SK-N-MC (cell line): ENCODE data around the gene ZNF74.
"Not testable (repeated sequence)": the region's sequence is repeated elsewhere in the genome, so short reads cannot be mapped to it uniquely, and the experiment has no call there.

ENCODE experiments used
- DNase-seq: peaks from one replicate; pipeline ENCODE4 v3.0.0-alpha.2; 2011; ENCODE audit warnings: low read depth, low spot score
- H3K27ac ChIP-seq: fragments of 200-600 bp; sonication (generic); 2 replicates; pipeline ENCODE4 v1.5.1; 2016; ENCODE audit warnings: mixed run types
- H3K36me3 ChIP-seq: fragments of 200-600 bp; sonication (generic); 2 replicates; pipeline ENCODE4 v1.6.1; 2017; ENCODE audit warnings: antibody characterized with exemption, low read length, mixed read lengths; ENCODE audit not compliant: insufficient read depth
- H3K4me3 ChIP-seq: fragments of 200-600 bp; sonication (generic); 2 replicates; pipeline ENCODE4 v1.5.1; 2016
- H3K9ac ChIP-seq: fragments of 200-600 bp; sonication (generic); 2 replicates; pipeline ENCODE4 v1.8.0; 2017; ENCODE audit warnings: mixed run types, mixed read lengths; ENCODE audit not compliant: insufficient read length
- H3K9me3 ChIP-seq: fragments of 200-600 bp; sonication (generic); 2 replicates; pipeline ENCODE4 v1.6.1; 2017; ENCODE audit warnings: low read depth, mild to moderate bottlenecking, antibody characterized with exemption, low read length, moderate library complexity, mixed read lengths
- EZH2 ChIP-seq: fragments of 200-600 bp; sonication (generic); IDR thresholded peaks from one replicate; pipeline ENCODE4 v1.6.1; 2017; ENCODE audit warnings: antibody characterized with exemption
- FOXP2 ChIP-seq: optimal IDR thresholded peaks from 2 replicates; pipeline ENCODE3; 2011; ENCODE audit warnings: mild to moderate bottlenecking, moderate library complexity; ENCODE audit not compliant: insufficient read depth; ENCODE audit errors: extremely low read length, control extremely low read depth
- POLR2AphosphoS5 ChIP-seq: IDR thresholded peaks from 2 replicates; pipeline ENCODE4 v1.6.1; 2012; ENCODE audit warnings: mild to moderate bottlenecking, low read depth, low read length, borderline replicate concordance

Gene ZNF74

GRCh38 chr22:20446383-20446970, 52.5 kb downstream of the ZNF74 start:
- Histone ChIP-seq H3K27ac (no peak overlapping the region), H3K9ac (no peak overlapping the region), H3K36me3 (0 out of 2 replicates have a peak, but pooled peaks cover 2% of the 10 kb centered on the region), H3K4me3 (no peak overlapping the region), H3K9me3 (no peaks in the 10 kb centered on the region)
- no peak for TF ChIP-seq EZH2
- no peak for TF ChIP-seq POLR2AphosphoS5
- TF ChIP-seq FOXP2, result no peak
- DNase-seq, result no peak

- TF ChIP-seq POLR2AphosphoS5 (no peak), FOXP2 (no peak), EZH2 (no peak)
- H3K27ac ChIP-seq, result no peak overlapping the region
- H3K36me3 ChIP-seq, result no peaks in the 10 kb centered on the region
- H3K9me3 ChIP-seq, result no peaks in the 10 kb centered on the region
- DNase-seq, result no peak
- no peak overlapping the region for H3K4me3 ChIP-seq
- H3K9ac ChIP-seq, result no peak overlapping the region
Measured at GRCh38 chr22:20448630-20449029, 54.7 kb downstream of the ZNF74 start.

- Histone ChIP-seq H3K36me3 (no peaks in the 10 kb centered on the region), H3K27ac (no peak overlapping the region), H3K9ac (no peak overlapping the region), H3K4me3 (no peak overlapping the region), H3K9me3 (no peaks in the 10 kb centered on the region)
- TF ChIP-seq POLR2AphosphoS5 (no peak), EZH2 (no peak), FOXP2 (no peak)
- no peak for DNase-seq
Measured at GRCh38 chr22:20449819-20450550, 56.0 kb downstream of the ZNF74 start.

GRCh38 chr22:20450551-20450906, 56.6 kb downstream of the ZNF74 start:
- TF ChIP-seq EZH2 (no peak), FOXP2 (no peak), POLR2AphosphoS5 (no peak)
- Histone ChIP-seq H3K36me3 (no peaks in the 10 kb centered on the region), H3K27ac (no peak overlapping the region), H3K9ac (no peak overlapping the region), H3K4me3 (no peak overlapping the region), H3K9me3 (no peaks in the 10 kb centered on the region)
- no peak for DNase-seq

- H3K27ac ChIP-seq, H3K4me3 ChIP-seq, DNase-seq, H3K9me3 ChIP-seq, H3K36me3 ChIP-seq, H3K9ac ChIP-seq: not testable (repeated sequence)
Measured at GRCh38 chr22:20451129-20451778, 57.3 kb downstream of the ZNF74 start.

GRCh38 chr22:20451920-20452319, 58.0 kb downstream of the ZNF74 start:
- no peak for DNase-seq
- TF ChIP-seq EZH2 (no peak), POLR2AphosphoS5 (no peak), FOXP2 (no peak)
- Histone ChIP-seq H3K9me3 (no peaks in the 10 kb centered on the region), H3K36me3 (no peaks in the 10 kb centered on the region), H3K9ac (no peak overlapping the region), H3K4me3 (no peak overlapping the region), H3K27ac (no peak overlapping the region)

GRCh38 chr22:20453222-20453621, 59.3 kb downstream of the ZNF74 start:
- TF ChIP-seq FOXP2 (no peak), EZH2 (no peak), POLR2AphosphoS5 (no peak)
- H3K4me3 ChIP-seq, result no peak overlapping the region

GRCh38 chr22:20455709-20456063, 61.7 kb downstream of the ZNF74 start:
- H3K9me3 ChIP-seq, result no peaks in the 10 kb centered on the region
- H3K9ac ChIP-seq, result no peak overlapping the region
- DNase-seq, result no peak
- TF ChIP-seq POLR2AphosphoS5 (no peak), EZH2 (no peak), FOXP2 (no peak)
- H3K4me3 ChIP-seq, result no peak overlapping the region
- no peak overlapping the region for H3K27ac ChIP-seq
- H3K36me3 ChIP-seq, result no peaks in the 10 kb centered on the region

More at GRCh38 chr22:20453222-20453621, 59.3 kb downstream of the ZNF74 start:
- no peak for DNase-seq
- H3K27ac ChIP-seq, result no peak overlapping the region
- H3K9me3 ChIP-seq, result no peaks in the 10 kb centered on the region
- H3K9ac ChIP-seq, result no peak overlapping the region
- no peaks in the 10 kb centered on the region for H3K36me3 ChIP-seq
